Measurements from ENCODE around the gene KRTAP4-1. TPM values are rescaled to one million over a fixed set of nuclear protein-coding genes. Genes with fewer than 3 reads are reported as not detected.
"Not testable (repeated sequence)": the region's sequence is repeated elsewhere in the genome, so short reads cannot be mapped to it uniquely, and the experiment has no call there.

KRTAP4-1 gene
- not detected for total RNA-seq (2021; fragmentation: NEBNext Ultra II Directional; extraction: Animal tissue kit (Norgen Biotek cat#: 25700))
- long read RNA-seq, result 0 reads

DNA sequence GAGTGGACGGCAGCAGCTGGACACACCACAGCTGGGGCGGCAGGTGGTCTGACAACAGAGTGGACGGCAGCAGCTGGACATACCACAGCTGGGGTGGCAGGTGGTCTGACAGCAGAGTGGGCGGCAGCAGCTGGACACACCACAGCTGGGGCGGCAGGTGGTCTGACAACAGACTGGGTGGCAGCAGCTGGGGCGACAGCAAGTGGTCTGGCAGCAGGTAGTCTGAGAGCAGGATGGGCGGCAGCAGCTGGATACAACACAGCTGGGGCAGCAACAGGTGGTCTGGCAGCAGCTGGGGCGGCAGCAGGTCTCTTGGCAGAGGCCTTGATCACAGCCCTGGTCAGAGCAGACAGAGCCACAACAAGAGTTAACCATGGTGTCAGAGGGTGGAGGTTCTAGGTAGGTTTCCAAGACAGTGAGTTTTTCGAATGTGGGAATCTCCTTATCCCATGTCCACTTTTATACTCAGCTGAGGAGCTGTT is at the start of gene KRTAP4-1:
Gene KRTAP4-1 (minus strand): TSS at position 432 of the 482 bp plus-strand sequence. CDS start 57 bp downstream, at position 375.
- H3K4me3 Mint-ChIP-seq, result no peak within 1 kb of the TSS
- H3K4me1 Mint-ChIP-seq (ENCODE audit: low read depth), result peaks cover 15% of the 10 kb centered on the region
- peaks cover 12% of the 10 kb centered on the region for H3K27me3 Mint-ChIP-seq (ENCODE audit: insufficient read depth)
- TF ChIP-seq, protein P1, sequence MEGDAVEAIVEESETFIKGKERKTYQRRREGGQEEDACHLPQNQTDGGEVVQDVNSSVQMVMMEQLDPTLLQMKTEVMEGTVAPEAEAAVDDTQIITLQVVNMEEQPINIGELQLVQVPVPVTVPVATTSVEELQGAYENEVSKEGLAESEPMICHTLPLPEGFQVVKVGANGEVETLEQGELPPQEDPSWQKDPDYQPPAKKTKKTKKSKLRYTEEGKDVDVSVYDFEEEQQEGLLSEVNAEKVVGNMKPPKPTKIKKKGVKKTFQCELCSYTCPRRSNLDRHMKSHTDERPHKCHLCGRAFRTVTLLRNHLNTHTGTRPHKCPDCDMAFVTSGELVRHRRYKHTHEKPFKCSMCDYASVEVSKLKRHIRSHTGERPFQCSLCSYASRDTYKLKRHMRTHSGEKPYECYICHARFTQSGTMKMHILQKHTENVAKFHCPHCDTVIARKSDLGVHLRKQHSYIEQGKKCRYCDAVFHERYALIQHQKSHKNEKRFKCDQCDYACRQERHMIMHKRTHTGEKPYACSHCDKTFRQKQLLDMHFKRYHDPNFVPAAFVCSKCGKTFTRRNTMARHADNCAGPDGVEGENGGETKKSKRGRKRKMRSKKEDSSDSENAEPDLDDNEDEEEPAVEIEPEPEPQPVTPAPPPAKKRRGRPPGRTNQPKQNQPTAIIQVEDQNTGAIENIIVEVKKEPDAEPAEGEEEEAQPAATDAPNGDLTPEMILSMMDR (IDR thresholded peaks at IDR 0.05), result no peak
- no peak within 1 kb of the TSS for H3K27ac Mint-ChIP-seq
- peaks cover 5% of the 10 kb centered on the region; the same call in 1 of the 2 replicates for H3K9me3 Mint-ChIP-seq
- DNase-seq, result no peak
- H3K36me3 Mint-ChIP-seq (ENCODE audit: low read depth), result no peaks in the 10 kb centered on the region

DNA sequence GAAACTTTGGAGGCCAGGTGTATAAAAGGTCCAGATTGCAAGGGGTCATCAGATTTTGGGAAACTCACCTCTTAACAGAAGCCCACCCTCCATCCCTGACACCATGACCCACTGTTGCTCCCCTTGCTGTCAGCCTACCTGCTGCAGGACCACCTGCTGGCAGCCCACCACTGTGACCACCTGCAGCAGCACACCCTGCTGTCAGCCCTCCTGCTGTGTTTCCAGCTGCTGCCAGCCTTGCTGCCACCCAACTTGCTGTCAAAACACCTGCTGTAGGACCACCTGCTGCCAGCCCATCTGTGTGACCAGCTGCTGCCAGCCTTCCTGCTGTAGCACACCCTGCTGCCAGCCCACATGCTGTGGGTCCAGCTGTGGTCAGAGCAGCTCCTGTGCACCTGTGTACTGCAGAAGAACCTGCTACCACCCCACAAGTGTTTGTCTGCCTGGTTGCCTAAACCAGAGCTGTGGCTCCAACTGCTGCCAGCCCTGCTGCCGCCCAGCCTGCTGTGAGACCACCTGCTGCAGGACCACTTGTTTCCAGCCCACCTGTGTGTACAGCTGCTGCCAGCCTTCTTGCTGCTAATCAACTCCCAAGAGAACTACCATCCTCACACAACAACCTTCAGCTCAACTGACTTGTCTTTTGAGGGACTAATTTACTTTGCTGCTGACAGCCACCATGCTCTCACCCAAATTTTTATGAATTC is 47.8 kb upstream of the KRTAP4-1 start, which contains the start of gene KRTAP9-3:
Gene KRTAP9-3 (plus strand): TSS at position 51 of the 707 bp plus-strand sequence. CDS start 53 bp downstream, at position 104.
- not testable (repeated sequence) for H3K4me3 Mint-ChIP-seq; H3K9me3 Mint-ChIP-seq; DNase-seq; H3K4me1 Mint-ChIP-seq (ENCODE audit: low read depth); H3K36me3 Mint-ChIP-seq (ENCODE audit: low read depth); H3K27ac Mint-ChIP-seq
- H3K27me3 Mint-ChIP-seq (ENCODE audit: insufficient read depth), result peaks cover 23% of the 10 kb centered on the region

DNA sequence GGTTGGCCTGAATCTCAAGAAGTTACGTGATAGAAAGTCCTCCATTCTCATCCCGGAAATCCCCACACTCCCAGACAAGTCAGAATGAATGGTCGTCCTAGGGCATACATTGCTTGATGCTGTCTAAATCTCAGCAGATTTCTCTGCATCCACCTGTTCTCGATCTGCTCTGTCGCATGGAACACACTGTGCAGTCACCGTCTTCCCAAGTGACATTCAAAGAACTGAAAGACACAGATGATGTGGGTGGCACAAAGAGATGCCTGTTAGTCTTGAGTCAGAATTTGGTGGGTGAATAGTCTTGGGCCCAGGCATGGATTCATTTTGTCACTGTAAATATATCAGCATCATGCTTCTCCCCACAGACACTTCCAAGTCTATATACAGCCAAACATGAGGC is 47.0 kb upstream of the KRTAP4-1 start:
- Mint-ChIP-seq H3K27me3 (ENCODE audit: insufficient read depth) (peaks cover 17% of the 10 kb centered on the region), H3K36me3 (ENCODE audit: low read depth) (no peaks in the 10 kb centered on the region; the same call in 1 of the 2 replicates), H3K9me3 (no peaks in the 10 kb centered on the region), H3K4me3 (no peak overlapping the region), H3K27ac (no peak overlapping the region), H3K4me1 (ENCODE audit: low read depth) (peaks cover 6% of the 10 kb centered on the region; the same call in 1 of the 2 replicates)
- no peak for DNase-seq
- TF ChIP-seq, protein P1 (IDR thresholded peaks at IDR 0.05), result no peak

DNA sequence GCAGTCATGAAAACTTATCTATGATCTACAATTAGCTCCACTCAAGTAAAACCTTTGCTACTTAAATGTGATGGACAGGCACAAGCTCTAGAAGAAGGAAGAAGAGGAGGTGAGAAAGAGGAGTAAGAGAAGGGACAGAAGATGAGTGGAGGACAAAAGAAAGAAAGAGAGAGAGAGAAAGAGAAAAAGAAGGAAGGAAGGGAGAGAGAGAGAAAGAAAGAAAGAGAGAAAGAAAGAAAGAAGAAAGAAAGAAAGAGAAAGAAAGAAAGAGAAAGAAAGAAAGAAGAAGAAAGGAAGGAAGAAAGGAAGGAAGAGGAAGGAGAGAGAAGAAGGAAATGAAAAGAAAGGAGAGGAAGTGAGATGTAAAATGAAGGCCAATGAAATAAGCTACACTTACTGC is 45.4 kb upstream of the KRTAP4-1 start:
- Mint-ChIP-seq H3K4me3 (no peak overlapping the region), H3K36me3 (ENCODE audit: low read depth) (no peaks in the 10 kb centered on the region; the same call in 1 of the 2 replicates), H3K9me3 (no peaks in the 10 kb centered on the region), H3K4me1 (ENCODE audit: low read depth) (peaks cover 6% of the 10 kb centered on the region; the same call in 1 of the 2 replicates), H3K27ac (no peak overlapping the region), H3K27me3 (ENCODE audit: insufficient read depth) (peaks cover 14% of the 10 kb centered on the region)
- TF ChIP-seq, protein P1 (IDR thresholded peaks at IDR 0.05), result no peak
- no peak for DNase-seq

DNA sequence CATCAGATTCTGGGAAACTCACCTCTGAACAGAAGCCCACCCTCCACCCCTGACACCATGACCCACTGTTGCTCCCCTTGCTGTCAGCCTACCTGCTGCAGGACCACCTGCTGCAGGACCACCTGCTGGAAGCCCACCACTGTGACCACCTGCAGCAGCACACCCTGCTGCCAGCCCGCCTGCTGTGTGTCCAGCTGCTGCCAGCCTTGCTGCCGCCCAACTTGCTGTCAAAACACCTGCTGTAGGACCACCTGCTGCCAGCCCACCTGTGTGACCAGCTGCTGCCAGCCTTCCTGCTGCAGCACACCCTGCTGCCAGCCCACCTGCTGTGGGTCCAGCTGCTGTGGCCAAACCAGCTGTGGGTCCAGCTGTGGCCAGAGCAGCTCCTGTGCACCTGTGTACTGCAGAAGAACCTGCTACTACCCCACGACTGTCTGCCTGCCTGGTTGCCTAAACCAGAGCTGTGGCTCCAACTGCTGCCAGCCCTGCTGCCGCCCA is 41.9 kb upstream of the KRTAP4-1 start, which contains the start of gene KRTAP9-2:
Gene KRTAP9-2 (plus strand): TSS at position 51 of the 498 bp plus-strand sequence. CDS start 7 bp downstream, at position 58.
- H3K36me3 Mint-ChIP-seq (ENCODE audit: low read depth); DNase-seq; H3K9me3 Mint-ChIP-seq; H3K27me3 Mint-ChIP-seq (ENCODE audit: insufficient read depth); H3K27ac Mint-ChIP-seq; H3K4me1 Mint-ChIP-seq (ENCODE audit: low read depth); H3K4me3 Mint-ChIP-seq: not testable (repeated sequence)

DNA sequence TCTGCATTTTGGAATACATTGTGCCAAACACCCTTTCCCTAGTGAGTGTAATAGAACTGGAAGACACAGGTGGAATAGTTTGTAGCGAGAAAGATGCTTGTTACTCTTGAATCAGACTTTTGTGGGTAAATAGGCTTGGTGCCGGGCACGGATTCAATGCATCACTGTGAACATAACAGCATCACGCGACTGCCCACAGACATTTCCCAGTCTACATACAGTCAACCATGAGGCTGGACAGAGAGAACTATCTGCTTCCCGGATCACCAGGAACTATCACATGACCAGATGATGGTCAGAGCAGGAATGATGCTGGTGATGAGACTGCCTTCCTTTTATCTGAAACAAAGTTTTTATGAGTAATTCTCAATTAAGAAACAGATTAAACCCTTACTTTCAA is 41.3 kb upstream of the KRTAP4-1 start:
- Mint-ChIP-seq H3K36me3 (ENCODE audit: low read depth) (no peaks in the 10 kb centered on the region), H3K27me3 (ENCODE audit: insufficient read depth) (peaks cover 4% of the 10 kb centered on the region), H3K27ac (no peak overlapping the region), H3K4me3 (no peak overlapping the region), H3K9me3 (no peaks in the 10 kb centered on the region), H3K4me1 (ENCODE audit: low read depth) (0 out of 2 replicates have a peak, but pooled peaks cover 8% of the 10 kb centered on the region)
- DNase-seq, result no peak
- TF ChIP-seq, protein P1 (IDR thresholded peaks at IDR 0.05), result no peak

All from HFFc6 (cell line).